ENCODE data around the gene PNPLA1.
"Not testable (repeated sequence)": the region's sequence is repeated elsewhere in the genome, so short reads cannot be mapped to it uniquely, and the experiment has no call there.

Gene PNPLA1

DNA sequence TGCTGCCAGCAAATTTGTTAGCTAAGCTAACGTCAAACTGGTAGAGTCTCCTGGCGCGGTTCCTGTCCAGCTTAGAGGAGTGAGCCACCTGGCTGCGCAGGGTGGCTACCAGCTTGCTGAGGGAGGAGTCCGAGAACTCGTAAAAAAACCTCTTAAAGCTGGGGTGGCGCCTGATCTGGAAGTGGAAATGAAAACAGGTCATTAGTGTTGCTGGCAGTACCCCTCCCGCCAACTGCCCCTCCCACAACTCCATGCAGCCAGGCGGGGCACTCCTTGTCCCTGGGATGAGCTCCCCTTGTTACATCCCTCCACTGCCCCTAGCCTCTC lies 49.5 kb downstream of the PNPLA1 start:
- peak; percentile 97 for DNase-seq

DNA sequence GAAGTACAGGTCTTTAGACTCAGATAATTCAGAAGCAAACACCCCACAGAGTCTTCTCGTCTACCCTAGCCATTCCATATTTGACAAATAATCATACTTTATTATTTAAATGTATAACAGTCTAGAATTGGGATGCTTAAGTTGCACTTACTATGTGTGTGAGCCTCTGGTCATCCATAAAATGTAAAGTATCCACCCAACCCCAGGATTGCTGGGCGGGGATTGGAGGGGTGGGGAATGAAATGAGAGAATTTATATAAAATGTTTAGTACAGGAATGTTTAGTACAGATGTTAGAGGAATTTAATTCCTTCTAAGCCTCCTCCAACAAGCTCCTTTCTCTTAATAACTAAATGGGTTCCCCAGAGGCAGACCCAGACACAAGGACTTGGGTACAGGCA lies 50.0 kb downstream of the PNPLA1 start:
- DNase-seq: no peak

DNA sequence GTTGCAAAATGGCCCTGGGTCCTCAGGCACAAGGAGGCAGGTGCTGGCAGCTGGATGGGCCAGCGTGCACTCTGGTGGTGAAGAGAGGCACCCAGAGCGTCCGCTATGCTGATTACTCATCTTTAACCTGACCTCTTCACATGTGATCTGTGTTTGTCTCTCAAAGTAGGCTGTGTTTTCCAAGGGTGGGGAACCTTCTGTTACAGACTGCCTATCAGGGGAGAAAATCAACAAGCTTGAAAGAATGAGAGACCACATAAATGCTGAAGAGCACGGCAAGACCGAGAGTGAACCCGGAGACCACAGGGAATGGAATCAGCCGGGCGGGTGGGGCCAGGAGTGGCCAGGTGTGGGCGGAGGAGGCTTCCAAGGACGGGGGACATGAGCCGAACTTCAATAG lies 50.6 kb downstream of the PNPLA1 start:
- peak; percentile 83 for DNase-seq

DNA sequence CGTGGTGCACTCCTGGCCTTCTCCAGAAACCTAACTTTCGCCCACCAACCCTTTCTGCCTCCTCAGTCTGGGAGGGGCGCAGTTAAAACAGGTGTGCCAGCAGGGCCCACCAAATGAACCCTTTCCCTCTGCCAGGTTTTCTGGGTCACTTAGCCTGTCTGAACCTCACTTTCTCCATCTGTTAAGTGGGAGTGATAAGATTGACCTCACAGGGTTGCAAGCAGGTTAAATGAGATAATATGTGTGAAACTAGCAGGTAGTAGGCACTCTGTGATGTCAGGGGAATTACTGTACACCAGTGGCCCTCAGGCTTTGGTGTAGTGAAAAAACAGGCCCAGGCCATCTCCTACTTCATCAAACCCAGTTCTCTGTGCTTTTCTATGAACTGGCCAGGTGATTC lies 52.7 kb downstream of the PNPLA1 start:
- no peak for DNase-seq

DNA sequence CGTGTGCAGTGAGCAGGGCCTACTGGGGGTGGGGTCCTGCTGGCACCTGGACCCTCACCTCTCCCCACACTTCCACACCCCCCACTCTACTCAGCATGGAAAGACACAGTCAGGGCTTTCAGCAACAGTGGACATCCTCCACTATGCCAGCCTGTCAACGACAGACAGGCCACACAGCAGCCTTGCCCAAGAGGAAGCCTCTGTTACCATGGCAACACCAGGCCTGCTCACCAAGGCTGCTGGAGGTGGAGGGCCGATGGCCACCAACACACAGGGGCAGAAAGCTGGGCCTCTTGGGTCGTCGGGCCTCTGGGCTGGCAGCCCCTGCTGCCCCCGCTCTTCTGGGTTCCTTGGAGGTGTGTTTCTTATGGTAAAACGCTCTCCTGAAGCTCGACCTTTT lies 53.2 kb downstream of the PNPLA1 start:
- no peak for DNase-seq

DNA sequence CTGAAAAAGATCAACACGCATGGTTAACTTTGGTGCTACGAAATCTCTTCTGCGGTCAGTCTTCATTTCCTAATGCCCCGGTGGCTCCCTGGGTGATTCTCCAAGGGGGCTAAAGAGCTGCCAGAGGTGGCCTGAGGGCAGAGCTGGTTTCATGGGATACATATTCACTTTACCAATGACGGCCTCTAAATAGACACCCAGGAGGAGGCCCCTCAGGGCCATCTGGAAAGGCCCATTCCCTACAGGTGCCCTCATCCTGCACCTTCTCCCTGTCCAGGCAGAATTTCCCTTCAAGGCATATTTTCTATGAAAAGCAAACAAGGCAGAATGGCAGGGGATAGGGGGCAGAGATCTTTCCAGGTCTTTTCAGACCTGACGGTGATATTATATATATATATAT lies 54.3 kb downstream of the PNPLA1 start:
- no peak for DNase-seq

DNA sequence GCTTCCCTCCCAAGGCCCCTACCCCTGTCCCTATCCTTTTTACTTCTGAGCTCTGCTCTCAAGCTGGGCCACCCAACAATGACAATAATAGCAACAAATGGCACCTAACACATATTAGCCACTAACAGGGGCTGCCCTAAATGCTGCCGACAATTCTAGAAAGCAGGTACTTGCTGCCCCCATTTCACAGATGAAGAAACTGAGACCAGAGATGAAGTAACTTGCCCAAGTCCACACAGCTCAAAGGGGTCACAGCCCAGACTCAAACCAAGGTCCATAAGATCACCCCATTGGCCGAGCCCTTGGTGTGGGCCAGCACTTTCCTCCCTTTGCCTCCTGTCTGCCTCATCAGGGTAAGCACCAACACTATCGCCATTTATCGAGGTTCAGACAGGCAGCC lies 54.9 kb downstream of the PNPLA1 start:
- DNase-seq: no peak

DNA sequence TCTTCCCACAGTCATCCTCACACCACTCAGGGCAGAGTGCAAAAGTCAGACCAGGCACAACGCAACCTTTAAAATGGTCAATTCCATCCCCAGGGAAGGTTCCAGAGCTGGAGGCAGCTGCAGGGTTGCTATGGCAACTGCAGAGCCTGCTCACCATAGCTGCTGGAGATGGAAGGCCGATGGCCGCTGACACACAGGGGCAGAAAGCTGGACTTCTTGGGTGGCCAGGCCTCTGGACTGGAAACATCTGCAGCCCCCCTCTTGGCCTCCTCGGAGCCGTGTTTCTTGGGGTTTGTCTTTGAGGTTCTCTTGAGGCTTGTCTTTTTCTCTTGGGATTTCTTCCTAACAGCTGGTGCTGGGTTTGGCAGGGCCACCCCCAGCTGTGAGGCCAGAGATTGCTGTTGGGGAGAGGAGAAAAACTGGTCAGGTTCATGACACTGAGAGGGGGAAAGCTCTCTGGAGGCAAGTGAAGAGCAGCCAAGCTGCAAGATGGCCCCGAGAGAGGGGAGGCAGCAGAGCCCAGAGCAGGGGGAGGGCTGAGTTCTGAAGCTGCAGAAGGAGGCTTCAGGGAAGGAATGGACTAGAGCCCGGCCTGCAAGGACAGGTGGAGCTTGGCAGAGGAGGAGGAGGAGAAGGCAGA lies 56.6 kb downstream of the PNPLA1 start:
- DNase-seq: no peak

DNA sequence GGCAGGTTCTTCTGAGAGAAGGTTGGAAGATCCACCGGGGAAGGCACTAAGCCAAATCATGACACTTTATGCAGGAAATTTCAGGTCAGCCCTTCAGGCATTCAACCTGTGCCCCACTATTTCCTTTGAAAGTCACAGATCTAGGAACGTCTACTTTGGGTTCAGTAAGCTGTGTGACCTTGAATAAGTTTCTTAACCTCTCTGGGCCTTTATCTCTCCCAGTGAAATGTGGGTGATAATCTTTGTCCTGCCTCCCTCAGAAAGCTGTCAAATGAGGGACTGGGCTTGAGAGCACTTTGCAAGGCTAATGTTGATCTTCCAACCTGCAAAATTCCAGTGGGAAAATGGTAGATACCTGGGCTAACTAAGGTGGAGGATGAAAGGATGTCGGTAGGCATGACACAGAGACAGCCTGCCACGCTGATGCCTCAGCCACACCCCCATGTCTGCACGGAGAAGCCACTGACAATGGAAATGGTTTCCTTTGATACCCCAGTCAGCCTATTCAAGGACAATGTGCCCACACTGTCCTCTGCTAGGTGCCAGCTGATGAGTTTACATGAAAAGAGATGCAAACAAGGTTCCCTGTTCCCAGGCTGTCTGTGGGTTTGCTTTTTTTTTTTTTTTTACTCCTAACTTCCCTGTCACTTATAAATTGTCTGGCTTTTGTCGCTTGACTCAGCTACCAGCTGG lies 57.5 kb downstream of the PNPLA1 start:
- DNase-seq: no peak

DNA sequence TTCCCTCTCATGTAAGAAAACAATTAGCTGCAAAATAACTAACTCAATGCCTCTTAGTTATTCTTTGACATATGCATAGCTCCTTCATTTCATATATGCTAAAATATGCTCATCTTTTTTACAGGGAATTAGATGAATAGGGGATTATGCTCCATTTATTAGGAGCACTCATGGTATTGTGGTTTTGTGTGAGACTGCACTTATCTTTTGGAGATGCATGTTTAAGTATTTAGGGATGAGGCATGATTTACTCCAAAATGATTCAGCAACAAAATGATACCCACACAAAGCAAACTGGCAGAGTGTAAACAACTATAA lies 58.0 kb downstream of the PNPLA1 start:
- no peak for DNase-seq

DNA sequence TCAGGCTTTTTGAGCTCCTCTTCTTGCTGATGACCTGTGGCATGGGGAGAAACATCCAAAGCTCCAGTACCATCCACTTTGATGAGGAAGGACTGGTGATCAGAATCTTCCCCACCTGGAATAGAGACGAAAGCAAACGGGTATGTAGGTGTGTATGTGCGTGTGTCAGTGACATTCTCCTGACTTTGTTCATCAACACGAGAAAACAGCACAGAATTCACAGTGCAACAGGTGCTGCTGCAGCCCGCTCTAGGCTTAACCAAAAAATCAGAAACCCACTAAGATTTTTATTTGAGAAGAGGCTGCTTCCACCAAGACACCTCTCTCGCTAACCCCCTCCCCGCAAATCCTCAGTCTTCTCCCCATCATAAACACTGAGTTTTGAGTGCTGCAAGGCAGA lies 58.7 kb downstream of the PNPLA1 start:
- no peak for DNase-seq

DNA sequence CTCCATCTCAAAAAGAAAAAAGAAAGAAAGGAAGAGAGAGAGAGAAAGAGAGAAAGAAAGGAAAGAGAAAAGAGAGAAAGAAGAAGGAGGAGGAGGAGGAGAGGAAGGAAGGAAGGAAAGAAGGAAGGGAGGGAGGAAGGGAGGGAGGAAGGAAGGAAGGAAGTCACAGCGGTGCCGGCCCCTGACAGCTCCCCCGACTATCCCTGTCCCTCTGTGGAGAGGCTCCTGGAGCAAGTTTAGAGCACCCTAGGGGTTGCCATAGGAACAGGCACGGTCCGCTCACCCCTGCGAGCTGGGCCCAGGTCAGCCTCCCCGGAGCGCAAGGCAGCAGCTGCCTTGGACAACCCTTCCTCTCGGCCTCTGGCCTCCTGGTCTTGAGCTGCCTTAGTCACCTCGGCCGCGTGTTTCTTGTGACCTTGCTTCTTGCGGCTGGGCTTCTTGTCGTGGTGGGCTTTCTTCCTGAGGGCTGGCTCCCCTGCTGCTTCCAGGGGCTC lies 60.0 kb downstream of the PNPLA1 start:
- DNase-seq: no peak

DNA sequence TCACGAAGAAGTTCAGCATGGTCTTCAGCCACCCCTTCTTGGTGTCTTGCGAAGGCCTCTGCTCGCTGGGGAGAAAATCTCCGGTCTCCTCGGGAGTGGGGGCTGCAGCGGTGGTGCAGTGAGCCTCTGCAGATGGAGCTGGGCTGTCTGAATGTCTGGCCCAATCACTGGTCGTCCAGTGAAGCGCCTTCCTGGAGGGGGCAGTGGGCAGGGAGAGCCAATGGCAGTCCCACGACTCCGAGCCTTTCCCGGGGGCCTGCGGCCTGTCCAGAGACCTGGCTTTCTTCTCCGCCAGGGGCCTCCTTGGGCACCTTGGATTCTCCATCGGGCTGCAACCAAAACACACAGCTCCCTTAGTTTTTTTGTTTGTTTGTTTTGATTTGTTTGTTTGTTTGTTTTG lies 60.5 kb downstream of the PNPLA1 start:
- no peak for DNase-seq

DNA sequence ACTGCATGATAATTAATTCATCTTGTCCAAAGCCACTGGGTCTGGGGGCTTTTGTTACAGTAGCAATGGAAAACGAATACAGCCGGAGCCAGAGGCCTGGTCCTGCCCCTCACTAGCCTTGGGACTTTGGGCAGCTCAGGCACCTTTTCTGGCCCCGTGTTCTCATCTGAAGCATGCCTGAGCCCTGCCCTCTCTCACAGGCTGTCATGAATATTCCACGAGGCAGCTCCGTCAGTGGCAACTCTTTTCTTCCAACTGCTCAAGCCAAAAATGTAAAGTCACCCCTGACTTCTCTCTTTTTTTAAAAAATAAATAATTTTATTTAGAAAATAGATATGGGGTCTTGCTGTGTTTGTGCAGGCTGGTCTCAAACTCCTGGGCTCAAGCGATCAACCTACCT lies 61.5 kb downstream of the PNPLA1 start:
- DNase-seq: no peak

DNA sequence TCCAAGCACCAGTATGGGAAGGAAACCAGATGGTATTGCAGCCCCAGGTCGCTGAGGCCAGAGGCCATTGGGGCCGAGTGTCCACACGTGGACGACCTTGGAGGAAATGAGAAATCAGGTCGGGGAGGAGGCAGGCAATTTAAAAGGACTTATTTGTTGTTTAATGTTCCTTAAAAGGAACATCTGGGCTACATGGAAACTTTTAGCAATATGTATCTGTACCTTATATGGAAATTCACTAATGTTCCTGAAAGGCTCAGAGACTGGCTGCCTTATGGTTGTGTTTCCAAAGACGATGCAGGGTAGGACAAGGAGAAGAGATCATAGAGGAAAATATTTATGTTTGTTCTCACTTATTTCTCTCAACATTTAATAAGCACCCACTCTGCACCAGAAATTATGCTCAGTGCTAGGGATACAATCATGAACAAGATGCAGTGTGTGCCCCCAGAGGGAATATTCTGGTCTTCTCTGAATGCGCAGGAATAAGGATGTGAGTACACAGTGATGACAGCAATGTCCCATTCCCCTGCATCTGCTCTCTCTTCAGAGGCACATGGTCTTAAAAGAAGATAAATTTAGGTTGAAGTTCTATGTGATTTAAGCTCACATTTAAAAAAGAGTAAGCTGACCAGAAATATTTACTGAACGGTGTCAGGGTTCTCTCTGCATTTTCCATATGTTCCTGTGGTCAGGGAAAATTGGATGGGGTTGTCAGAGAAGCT lies 63.5 kb downstream of the PNPLA1 start:
- DNase-seq: no peak

DNA sequence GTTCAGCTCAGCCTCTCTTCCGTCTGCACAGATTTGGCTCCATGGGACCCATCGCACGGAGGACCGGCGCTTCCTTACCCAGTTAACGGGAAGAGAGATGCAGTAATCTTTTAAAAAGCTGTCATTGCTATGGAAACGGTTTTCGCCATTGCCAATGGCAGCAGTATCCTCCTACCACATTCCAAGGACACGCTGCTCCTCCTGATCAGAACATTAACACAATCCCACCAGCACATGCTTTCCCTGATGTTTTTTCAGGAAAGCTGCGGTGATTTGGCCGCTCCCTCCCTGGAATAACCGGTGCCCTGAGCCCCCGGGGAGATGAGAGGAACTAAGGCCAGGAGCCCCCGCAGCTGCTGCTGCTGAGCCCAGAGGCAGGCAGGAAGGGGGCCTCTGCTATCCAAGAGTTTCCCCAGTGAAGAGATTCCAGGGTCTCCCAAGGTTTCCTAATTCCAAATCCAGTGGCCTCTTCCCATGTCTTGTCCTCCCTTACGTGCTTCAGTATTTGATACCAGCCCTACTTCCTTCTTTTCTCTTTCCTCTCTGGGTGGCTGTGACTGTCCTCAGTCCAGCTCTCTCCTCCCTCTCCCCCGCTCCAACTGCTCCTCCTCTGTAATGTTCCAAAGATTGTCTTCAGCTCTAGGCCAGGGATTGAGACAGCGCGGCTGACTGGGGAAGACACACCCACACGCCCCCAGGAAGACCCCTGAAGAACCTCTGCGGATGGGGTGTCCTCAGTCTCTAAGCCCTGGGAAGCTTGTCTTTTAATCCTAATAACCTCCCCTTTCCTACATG lies 64.3 kb downstream of the PNPLA1 start:
- no peak for DNase-seq

DNA sequence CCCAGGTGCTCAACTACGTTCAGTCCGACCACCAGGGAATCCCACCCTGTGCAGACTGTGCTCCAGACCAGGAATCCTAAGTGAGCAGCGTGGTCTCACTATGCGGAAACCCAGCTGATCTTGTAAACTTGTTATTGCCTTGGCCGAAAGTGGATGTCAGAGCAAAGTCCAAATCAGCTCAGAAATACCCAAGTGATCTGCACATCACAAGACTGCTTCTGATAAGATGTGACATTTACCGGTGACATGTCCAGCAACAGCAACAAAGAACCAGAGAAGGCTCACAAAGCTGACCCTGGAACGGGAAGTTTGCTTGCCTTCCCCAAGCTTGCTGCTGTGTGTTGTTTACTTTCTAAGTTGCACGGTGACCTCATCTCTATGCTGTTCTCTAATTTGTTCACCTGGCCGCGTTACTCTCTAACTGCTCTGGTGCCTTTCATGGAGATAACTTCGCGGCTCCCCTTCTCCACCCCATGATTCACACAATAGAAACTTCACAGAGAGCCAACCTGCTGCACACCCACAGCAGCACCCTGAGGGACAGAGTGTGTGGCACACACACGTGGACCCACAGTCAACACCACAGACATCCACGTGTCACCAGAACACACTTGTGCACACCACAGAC lies 65.1 kb downstream of the PNPLA1 start:
- peak; percentile 75 for DNase-seq

DNA sequence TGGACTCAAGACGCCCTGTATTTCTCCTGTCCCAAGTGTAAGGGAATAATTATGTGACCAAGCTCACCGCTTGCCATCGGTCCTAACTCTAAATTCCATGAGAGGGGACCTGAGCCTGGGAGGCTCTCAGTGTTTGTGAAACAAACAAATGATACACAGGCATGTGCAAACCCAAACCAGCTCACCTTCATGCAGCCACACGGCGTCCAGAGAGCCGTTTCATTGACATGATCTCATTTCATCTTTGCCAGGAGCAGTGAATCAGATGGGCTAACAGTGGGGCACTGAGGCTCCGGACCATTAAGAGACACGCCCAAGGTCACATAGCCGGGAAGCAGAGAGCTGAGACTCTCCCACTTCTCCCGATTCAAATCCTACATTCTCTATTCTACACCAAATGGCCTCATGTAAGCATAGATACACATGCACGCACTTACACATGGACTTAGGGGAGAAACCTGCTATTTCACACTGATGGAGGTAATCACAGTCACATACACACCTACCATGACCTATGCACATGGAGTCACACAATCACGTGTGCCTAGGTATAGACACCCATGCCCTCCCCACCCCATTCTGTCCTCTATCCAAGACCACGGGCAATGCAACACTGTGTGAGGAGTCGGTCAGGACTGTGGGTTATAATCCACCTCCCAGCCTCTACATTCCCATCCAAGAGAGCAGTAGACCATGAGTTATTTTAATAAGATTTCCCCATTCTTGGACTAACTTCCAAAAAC lies 65.8 kb downstream of the PNPLA1 start:
- DNase-seq: no peak

DNA sequence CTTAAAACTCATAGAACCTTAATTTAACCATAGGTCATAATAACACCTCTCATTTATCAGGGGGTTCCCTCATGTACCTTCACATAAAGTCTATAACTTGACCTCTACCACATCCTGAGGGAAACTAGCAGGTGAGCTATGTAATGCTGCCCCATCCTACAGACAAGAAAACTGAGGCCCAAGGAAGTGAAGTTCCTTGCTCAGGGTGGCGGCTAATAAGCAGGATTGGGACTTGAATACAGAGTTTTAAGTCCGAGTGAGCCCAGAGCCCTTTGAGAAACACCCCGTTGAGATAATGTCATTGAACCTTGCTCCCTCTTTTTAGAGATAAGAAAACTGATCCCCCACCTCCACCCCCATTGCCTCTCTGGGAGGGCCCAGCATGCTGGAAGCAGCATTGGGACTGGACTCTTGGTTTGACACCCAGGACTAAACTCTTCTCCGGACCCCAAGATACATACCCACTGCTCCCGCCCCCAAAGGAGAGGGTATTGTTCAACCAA lies 66.4 kb downstream of the PNPLA1 start:
- DNase-seq: no peak

DNA sequence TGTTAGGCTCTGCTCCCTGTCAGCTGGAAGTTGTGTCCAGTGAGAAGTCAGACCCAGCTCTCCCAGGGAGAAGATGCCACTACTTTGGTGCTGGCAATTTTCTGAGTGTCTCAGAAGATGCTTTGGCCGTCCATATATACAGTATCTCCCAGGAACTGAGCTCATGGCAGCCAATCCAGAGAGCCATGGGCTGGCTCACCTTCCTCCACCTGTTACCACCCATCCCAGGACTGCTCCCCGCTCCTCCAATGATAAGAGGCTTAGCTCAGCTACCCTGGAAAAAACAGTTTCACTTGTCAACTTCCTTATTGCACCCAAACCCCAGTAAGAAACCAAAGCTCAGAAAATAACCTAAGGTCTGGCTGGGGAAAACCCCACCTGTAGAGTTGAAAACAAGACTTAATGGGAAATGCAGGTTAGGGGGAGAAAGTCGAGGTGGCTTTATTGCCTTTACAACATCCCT lies 67.0 kb downstream of the PNPLA1 start, which contains the start of gene BNIP5:
BNIP5 (minus strand) TSS at position 110 of the 463 bp plus-strand sequence. CDS start 6,198 bp downstream, outside the sequence.
- no peak for DNase-seq

DNA sequence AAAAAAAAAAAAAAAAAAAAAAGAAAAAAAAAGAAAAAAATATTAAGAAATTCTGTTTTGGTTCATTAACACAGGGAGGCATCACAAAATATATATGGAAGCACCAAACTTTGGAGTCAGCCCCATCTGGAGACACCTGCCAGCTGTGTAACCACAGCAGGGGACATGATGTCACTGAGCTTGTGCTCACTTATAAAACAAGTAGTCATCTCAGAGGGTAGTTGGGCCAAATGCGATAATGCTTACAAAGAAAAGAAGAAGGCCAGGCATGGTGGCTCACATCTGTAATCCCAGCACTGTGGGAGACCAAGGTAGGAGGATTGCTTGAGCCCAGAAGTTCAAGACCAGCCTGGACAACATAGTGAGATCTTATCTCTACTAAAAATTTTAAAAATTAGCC lies 68.0 kb downstream of the PNPLA1 start:
- DNase-seq: no peak

DNA sequence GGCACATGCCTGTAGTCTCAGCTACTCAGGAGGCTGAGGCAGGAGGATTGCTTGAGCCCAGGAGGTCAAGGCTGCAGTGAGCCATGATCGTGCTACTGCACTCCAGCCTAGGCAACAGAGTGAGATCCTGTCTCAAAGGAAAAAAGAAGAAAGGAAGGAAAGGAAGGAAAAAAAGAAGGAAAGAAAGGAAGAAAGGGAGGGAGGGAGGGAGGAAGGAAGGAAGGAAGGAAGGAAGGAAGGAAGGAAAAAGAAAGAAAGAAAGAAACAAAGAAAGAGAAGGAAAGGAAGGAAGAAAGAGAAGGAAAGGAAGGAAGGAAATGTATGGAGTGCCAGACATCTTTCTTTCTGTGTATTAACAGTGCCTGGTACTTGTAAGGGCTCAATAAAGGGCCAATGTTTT lies 68.4 kb downstream of the PNPLA1 start:
- DNase-seq: not testable (repeated sequence)

Data from NCI-H510A (cell line).